Measurements from ENCODE around the gene KRTAP1-1. TPM values are rescaled to one million over a fixed set of nuclear protein-coding genes. Genes with fewer than 3 reads are reported as not detected.

Gene KRTAP1-1
- total RNA-seq, 1 experiment from 2014 or later = not detected

GRCh38 chr17:41067281-41067680 is 26.0 kb upstream of the KRTAP1-1 start:
- ChIA-PET RAD21 (ENCODE audit: low non-redundant PET in 1 of 2, low total read pairs in 2 of 2, uncharacterized antibody in 2 of 2, unreplicated experiment in 2 of 2) (no interaction called here), POLR2A (no interaction called here), CTCF (no interaction called here)
- DNase-seq (ENCODE audit: low read depth, low spot score) (no peak), ATAC-seq (no peak)
- H3K9me2 ChIP-seq (ENCODE audit: insufficient read depth) = no peaks in the 10 kb centered on the region
- peaks cover 13 to 70% of the 10 kb centered on the region in 2 experiments for H3K4me1 ChIP-seq (ENCODE audit: control insufficient read depth in 1 of 2, insufficient read depth in 2 of 2, low read length in 2 of 2)
- H3K79me2 ChIP-seq (ENCODE audit: insufficient read depth, low read length) = no peaks in the 10 kb centered on the region; the same call in 1 of the 2 replicates
- no peaks in the 10 kb centered on the region; a peak in 1 of 4 replicates for H3K9me3 ChIP-seq (ENCODE audit: control insufficient read depth in 1 of 2, insufficient read depth in 1 of 2, low read depth in 1 of 2, low read length in 2 of 2)
- no peak overlapping the region for H3K4me3 ChIP-seq (replicated peaks in 1 of 2; ENCODE audit: low read depth in 1 of 2, low read length in 2 of 2)
- TF ChIP-seq FOSL1 (IDR thresholded peaks at IDR 0.05; ENCODE audit: low read depth) = no peak
- TF ChIP-seq EZH2phosphoT487 (IDR thresholded peaks at IDR 0.05; ENCODE audit: borderline replicate concordance) = no peak
- TF ChIP-seq POLR2A (IDR thresholded peaks at IDR 0.05; ENCODE audit: borderline replicate concordance, extremely low read depth, insufficient read depth, insufficient read length) = no peak
- no peak for TF ChIP-seq POLR2AphosphoS5 (IDR thresholded peaks at IDR 0.05; ENCODE audit: low read depth, low read length)
- no peak for TF ChIP-seq EGR1 (IDR thresholded peaks at IDR 0.05; ENCODE audit: low read depth)
- TF ChIP-seq ZNF274 (IDR thresholded peaks at IDR 0.05; ENCODE audit: low read depth, low read length) = no peak
- no peak for TF ChIP-seq MAX (IDR thresholded peaks at IDR 0.05)
- TF ChIP-seq ELF1 (IDR thresholded peaks at IDR 0.05; ENCODE audit: borderline replicate concordance, low read depth) = no peak
- no peak for TF ChIP-seq SIN3A (IDR thresholded peaks at IDR 0.05; ENCODE audit: low read depth)
- no peak for TF ChIP-seq CBX3 (IDR thresholded peaks at IDR 0.05; ENCODE audit: low read depth)
- TF ChIP-seq ZFX (IDR thresholded peaks at IDR 0.05) = no peak
- no peak for TF ChIP-seq CTCF (IDR thresholded peaks at IDR 0.05 in 2 of 3, conservative IDR thresholded peaks at IDR 0.05 in 1 of 3; ENCODE audit: borderline replicate concordance in 1 of 3, insufficient read depth in 1 of 3, low read depth in 2 of 3, low read length in 2 of 3)
- no peak for TF ChIP-seq EZH2 (IDR thresholded peaks at IDR 0.05)
- no peak for TF ChIP-seq ZBTB33 (IDR thresholded peaks at IDR 0.05; ENCODE audit: extremely low read depth, insufficient replicate concordance, low read length)
- TF ChIP-seq CEBPB (IDR thresholded peaks at IDR 0.05; ENCODE audit: low read depth) = no peak
- TF ChIP-seq RAD21 (IDR thresholded peaks at IDR 0.05; ENCODE audit: low read depth) = no peak
- H2AFZ ChIP-seq (ENCODE audit: low read depth, low read length, poor library complexity, severe bottlenecking) = no peak overlapping the region
- peak overlapping the region; percentile 22; the same call in 1 of the 2 replicates for H3K9ac ChIP-seq (ENCODE audit: low read length)
- H3K27me3 ChIP-seq (ENCODE audit: insufficient read depth, low read length) = no peaks in the 10 kb centered on the region
- BruUV-seq (replicated peaks) = TSS peak; percentile 11
- no peak overlapping the region; the same call in 1 of the 2 replicates for H3K27ac ChIP-seq (ENCODE audit: low read depth, low read length)
- H3K36me3 ChIP-seq (ENCODE audit: control insufficient read depth in 1 of 2, insufficient read depth in 2 of 2, low read length in 2 of 2) = peaks cover 0 to 37% of the 10 kb centered on the region in 2 experiments; a peak in 2 of 4 replicates
- peak overlapping the region; percentile 12; the same call in 1 of the 2 replicates for H3K4me2 ChIP-seq (ENCODE audit: low read length)
- intact Hi-C loops (cut with micrococcal nuclease) = no loop called here
- no peaks in the 10 kb centered on the region for H4K20me1 ChIP-seq (ENCODE audit: insufficient read depth)

All from HCT116 (cell line).